ENCODE data around the gene TIGD3.

DNA sequence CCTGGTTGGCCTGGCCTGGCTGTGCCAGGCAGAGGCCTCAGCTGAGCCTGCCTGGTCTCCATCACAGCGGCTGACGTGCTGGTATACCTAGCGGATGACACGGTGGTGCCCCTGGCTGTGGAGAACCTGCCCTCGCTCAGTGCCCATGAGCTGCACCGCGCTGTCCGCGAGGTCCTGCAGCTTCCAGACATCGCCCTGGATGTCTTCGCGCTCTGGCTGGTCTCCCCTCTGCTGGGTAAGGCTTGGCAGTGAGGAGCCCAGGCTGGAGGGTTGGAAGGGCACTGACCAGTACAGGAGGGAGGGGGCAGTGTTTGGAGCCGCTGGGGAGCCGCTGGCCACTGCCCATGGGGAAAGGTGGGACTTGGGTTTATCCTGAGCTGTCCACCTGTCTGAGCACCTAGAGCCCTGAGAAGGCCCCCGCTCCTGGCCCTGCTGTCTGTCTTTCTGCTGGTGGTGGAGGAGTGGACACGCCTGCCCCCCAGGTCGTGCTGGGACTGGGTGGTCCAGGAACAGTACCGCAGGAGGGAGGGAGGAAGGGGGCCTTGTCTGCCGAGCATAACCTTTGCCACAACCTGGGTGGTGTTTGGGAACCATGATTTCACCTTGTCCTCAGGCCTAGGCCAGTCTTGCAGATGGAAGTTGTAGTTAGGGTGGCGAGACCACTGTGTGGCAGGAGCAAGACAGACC, 34.9 kb downstream of the TIGD3 start:
- TF ChIP-seq HNRNPK (IDR thresholded peaks at IDR 0.05; ENCODE audit: low read depth, low read length, poor library complexity, severe bottlenecking) (no peak), EZH2 (conservative IDR thresholded peaks at IDR 0.05; ENCODE audit: low read depth, low read length) (no peak), RFX5 (IDR thresholded peaks at IDR 0.05; ENCODE audit: low read depth, low read length) (no peak), CBX2 (IDR thresholded peaks at IDR 0.05; ENCODE audit: low read depth, low read length) (no peak), CBX2 (CRISPR knock-in tag; IDR thresholded peaks at IDR 0.05; ENCODE audit: low read depth) (no peak), TCF7 (IDR thresholded peaks at IDR 0.05; ENCODE audit: low read depth) (no peak), SRF (IDR thresholded peaks at IDR 0.05; ENCODE audit: low read depth, low read length) (no peak), GFI1 (CRISPR knock-in tag; IDR thresholded peaks at IDR 0.05; ENCODE audit: borderline replicate concordance) (no peak), ZNF883 (CRISPR knock-in tag; IDR thresholded peaks at IDR 0.05; ENCODE audit: not compliant biosample characterization) (no peak), NR2C2 (CRISPR knock-in tag; IDR thresholded peaks at IDR 0.05; ENCODE audit: borderline replicate concordance) (no peak), POLR2A (IDR thresholded peaks at IDR 0.05; ENCODE audit: insufficient read depth in 1 of 2, low read depth in 2 of 2, low read length in 2 of 2) (no peak)
- TF ChIP-seq, protein P1, sequence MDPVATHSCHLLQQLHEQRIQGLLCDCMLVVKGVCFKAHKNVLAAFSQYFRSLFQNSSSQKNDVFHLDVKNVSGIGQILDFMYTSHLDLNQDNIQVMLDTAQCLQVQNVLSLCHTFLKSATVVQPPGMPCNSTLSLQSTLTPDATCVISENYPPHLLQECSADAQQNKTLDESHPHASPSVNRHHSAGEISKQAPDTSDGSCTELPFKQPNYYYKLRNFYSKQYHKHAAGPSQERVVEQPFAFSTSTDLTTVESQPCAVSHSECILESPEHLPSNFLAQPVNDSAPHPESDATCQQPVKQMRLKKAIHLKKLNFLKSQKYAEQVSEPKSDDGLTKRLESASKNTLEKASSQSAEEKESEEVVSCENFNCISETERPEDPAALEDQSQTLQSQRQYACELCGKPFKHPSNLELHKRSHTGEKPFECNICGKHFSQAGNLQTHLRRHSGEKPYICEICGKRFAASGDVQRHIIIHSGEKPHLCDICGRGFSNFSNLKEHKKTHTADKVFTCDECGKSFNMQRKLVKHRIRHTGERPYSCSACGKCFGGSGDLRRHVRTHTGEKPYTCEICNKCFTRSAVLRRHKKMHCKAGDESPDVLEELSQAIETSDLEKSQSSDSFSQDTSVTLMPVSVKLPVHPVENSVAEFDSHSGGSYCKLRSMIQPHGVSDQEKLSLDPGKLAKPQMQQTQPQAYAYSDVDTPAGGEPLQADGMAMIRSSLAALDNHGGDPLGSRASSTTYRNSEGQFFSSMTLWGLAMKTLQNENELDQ (CRISPR knock-in tag; IDR thresholded peaks at IDR 0.05; ENCODE audit: borderline replicate concordance), result no peak
- TF ChIP-seq, protein P2, sequence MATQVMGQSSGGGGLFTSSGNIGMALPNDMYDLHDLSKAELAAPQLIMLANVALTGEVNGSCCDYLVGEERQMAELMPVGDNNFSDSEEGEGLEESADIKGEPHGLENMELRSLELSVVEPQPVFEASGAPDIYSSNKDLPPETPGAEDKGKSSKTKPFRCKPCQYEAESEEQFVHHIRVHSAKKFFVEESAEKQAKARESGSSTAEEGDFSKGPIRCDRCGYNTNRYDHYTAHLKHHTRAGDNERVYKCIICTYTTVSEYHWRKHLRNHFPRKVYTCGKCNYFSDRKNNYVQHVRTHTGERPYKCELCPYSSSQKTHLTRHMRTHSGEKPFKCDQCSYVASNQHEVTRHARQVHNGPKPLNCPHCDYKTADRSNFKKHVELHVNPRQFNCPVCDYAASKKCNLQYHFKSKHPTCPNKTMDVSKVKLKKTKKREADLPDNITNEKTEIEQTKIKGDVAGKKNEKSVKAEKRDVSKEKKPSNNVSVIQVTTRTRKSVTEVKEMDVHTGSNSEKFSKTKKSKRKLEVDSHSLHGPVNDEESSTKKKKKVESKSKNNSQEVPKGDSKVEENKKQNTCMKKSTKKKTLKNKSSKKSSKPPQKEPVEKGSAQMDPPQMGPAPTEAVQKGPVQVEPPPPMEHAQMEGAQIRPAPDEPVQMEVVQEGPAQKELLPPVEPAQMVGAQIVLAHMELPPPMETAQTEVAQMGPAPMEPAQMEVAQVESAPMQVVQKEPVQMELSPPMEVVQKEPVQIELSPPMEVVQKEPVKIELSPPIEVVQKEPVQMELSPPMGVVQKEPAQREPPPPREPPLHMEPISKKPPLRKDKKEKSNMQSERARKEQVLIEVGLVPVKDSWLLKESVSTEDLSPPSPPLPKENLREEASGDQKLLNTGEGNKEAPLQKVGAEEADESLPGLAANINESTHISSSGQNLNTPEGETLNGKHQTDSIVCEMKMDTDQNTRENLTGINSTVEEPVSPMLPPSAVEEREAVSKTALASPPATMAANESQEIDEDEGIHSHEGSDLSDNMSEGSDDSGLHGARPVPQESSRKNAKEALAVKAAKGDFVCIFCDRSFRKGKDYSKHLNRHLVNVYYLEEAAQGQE (IDR thresholded peaks at IDR 0.05; ENCODE audit: borderline replicate concordance in 1 of 2, low read depth in 1 of 2, low read length in 2 of 2), result no peak
- TF ChIP-seq, protein P3, sequence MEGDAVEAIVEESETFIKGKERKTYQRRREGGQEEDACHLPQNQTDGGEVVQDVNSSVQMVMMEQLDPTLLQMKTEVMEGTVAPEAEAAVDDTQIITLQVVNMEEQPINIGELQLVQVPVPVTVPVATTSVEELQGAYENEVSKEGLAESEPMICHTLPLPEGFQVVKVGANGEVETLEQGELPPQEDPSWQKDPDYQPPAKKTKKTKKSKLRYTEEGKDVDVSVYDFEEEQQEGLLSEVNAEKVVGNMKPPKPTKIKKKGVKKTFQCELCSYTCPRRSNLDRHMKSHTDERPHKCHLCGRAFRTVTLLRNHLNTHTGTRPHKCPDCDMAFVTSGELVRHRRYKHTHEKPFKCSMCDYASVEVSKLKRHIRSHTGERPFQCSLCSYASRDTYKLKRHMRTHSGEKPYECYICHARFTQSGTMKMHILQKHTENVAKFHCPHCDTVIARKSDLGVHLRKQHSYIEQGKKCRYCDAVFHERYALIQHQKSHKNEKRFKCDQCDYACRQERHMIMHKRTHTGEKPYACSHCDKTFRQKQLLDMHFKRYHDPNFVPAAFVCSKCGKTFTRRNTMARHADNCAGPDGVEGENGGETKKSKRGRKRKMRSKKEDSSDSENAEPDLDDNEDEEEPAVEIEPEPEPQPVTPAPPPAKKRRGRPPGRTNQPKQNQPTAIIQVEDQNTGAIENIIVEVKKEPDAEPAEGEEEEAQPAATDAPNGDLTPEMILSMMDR (CRISPR knock-in tag; IDR thresholded peaks at IDR 0.05), result no peak
